OCI-LY7 (cell line): Measurements from ENCODE around the gene CUBN. TPM values are rescaled to one million over a fixed set of nuclear protein-coding genes. Genes with fewer than 3 reads are reported as not detected.

Experiments used
- BruUV-seq: library from RNA; stranded (reverse); fragments of 400-500 nt; replicated peaks from 2 replicates; lab custom pipeline; 2021; lab: Mats Ljungman, UMichigan
- CTCF ChIA-PET: fragments of 300-600 bp; sonication (Branson Sonifier 250); formaldehyde crosslinking; loops from one replicate; lab custom pipeline; 2022; ENCODE audit warnings: antibody characterized with exemption; ENCODE audit not compliant: unreplicated experiment; lab: Charles Lee
- POLR2A ChIA-PET: fragments of 300-600 bp; sonication (Branson Sonifier 250); formaldehyde crosslinking; loops from one replicate; lab custom pipeline; 2022; ENCODE audit warnings: antibody characterized with exemption; lab: Charles Lee
- DNase-seq: peaks from one replicate; pipeline ENCODE4 v3.0.0-alpha.2; 2015; ENCODE audit warnings: low spot score
- H2AFZ ChIP-seq: fragments of 200-600 bp; sonication (generic), shearing (Covaris generic); 2 replicates; pipeline ENCODE4 v1.6.1; 2014; ENCODE audit warnings: mild to moderate bottlenecking, antibody characterized with exemption, low read length, moderate library complexity
- H3K27ac ChIP-seq: fragments of 200-600 bp; sonication (generic); 2 replicates; pipeline ENCODE4 v1.5.1; 2014; ENCODE audit warnings: mixed run types, low read depth, mild to moderate bottlenecking, moderate library complexity, low read length, inconsistent platforms; ENCODE audit not compliant: poor library complexity, severe bottlenecking
- H3K36me3 ChIP-seq: fragments of 200-600 bp; sonication (generic); 2 replicates; pipeline ENCODE4 v1.6.1; 2014; ENCODE audit warnings: mild to moderate bottlenecking, antibody characterized with exemption, low read length, moderate library complexity, mixed read lengths; ENCODE audit not compliant: insufficient read depth
- H3K4me1 ChIP-seq: fragments of 200-600 bp; sonication (generic); 2 replicates; pipeline ENCODE4 v1.5.1; 2014; ENCODE audit warnings: mild to moderate bottlenecking, low read length; ENCODE audit not compliant: insufficient read depth, poor library complexity, severe bottlenecking
- H3K4me2 ChIP-seq: fragments of 200-600 bp; sonication (generic); 2 replicates; pipeline ENCODE4 v1.6.1; 2014; ENCODE audit warnings: mild to moderate bottlenecking, low read length
- H3K4me3 ChIP-seq: fragments of 200-600 bp; sonication (generic); 2 replicates; pipeline ENCODE4 v1.5.1; 2014; ENCODE audit warnings: mild to moderate bottlenecking, low read depth, low read length; ENCODE audit not compliant: poor library complexity, severe bottlenecking
- H3K79me2 ChIP-seq: fragments of 200-600 bp; sonication (generic); 2 replicates; pipeline ENCODE4 v1.6.1; 2016; ENCODE audit warnings: low read depth, mild to moderate bottlenecking, low read length, moderate library complexity, mixed read lengths; ENCODE audit not compliant: insufficient read depth
- H3K9me2 ChIP-seq: fragments of 200-600 bp; sonication (generic); 2 replicates; pipeline ENCODE4 v1.6.1; 2016; ENCODE audit warnings: mild to moderate bottlenecking, low read length, mixed read lengths; ENCODE audit not compliant: insufficient read depth
- H3K9me3 ChIP-seq: fragments of 200-600 bp; sonication (generic); 2 replicates; pipeline ENCODE4 v1.6.1; 2014; ENCODE audit warnings: mild to moderate bottlenecking, mixed run types, low read length, mixed read lengths
- H4K20me1 ChIP-seq: fragments of 200-600 bp; sonication (generic); 2 replicates; pipeline ENCODE4 v1.6.1; 2014; ENCODE audit warnings: mild to moderate bottlenecking, antibody characterized with exemption, low read length, moderate library complexity, mixed read lengths; ENCODE audit not compliant: insufficient read depth
- CTCF ChIP-seq: fragments of 200-600 bp; sonication (generic); conservative IDR thresholded peaks from 2 replicates; pipeline ENCODE4 v1.5.1; 2014; ENCODE audit warnings: mild to moderate bottlenecking, antibody characterized with exemption, low read length, moderate library complexity, mixed read lengths
- EZH2phosphoT487 ChIP-seq: fragments of 200-600 bp; sonication (generic); IDR thresholded peaks from 2 replicates; pipeline ENCODE4 v1.6.1; 2018; ENCODE audit warnings: low read depth, borderline replicate concordance, mild to moderate bottlenecking, mixed run types, antibody characterized with exemption, low read length, moderate library complexity, mixed read lengths
- intact Hi-C: fragments of 100-400 bp; cut with micrococcal nuclease; formaldehyde crosslinking; loops from one replicate; pipeline ENCODE4 v1.10.0; 2022; ENCODE audit not compliant: unreplicated experiment
- total RNA-seq, 2 experiments: library from RNA; depleted of rRNA in 1 of 2; stranded (reverse); fragments of >200 nt in 1 of 2; shearing (Covaris generic) in 1 of 2; gene quantifications; 2 replicates each; pipeline ENCODE4 v1.2.3, GENCODE V29; 2014 to 2022

The CUBN gene
- total RNA-seq, 2 experiments from 2014 or later, result 0.13 to 0.25 TPM

- TF ChIP-seq EZH2phosphoT487, result no peak
- no peak for TF ChIP-seq CTCF
- Histone ChIP-seq H3K4me1 (no peaks in the 10 kb centered on the region), H3K79me2 (no peaks in the 10 kb centered on the region), H3K27ac (no peak overlapping the region), H2AFZ (no peak overlapping the region), H3K9me3 (no peaks in the 10 kb centered on the region), H3K9me2 (no peaks in the 10 kb centered on the region), H3K4me2 (no peak overlapping the region), H3K4me3 (no peak overlapping the region), H4K20me1 (no peaks in the 10 kb centered on the region), H3K36me3 (no peaks in the 10 kb centered on the region)
- BruUV-seq, result no TSS peak
- intact Hi-C loops, result no loop called here
- no peak for DNase-seq
- CTCF ChIA-PET, result no interaction called here
- POLR2A ChIA-PET, result interaction anchor here (0.5 kb wide), 1 partner anchor 65 kb away, joined by 4 read pairs; no protein-coding TSS in a partner anchor
These were observed 17.3 kb upstream of the CUBN start for GRCh38 chr10:17146892-17147291.

GRCh38 chr10:17145239-17145638 lies 15.6 kb upstream of the CUBN start:
- Histone ChIP-seq H3K27ac (no peak overlapping the region), H3K4me2 (no peak overlapping the region), H3K79me2 (no peaks in the 10 kb centered on the region), H2AFZ (no peak overlapping the region), H3K36me3 (no peaks in the 10 kb centered on the region), H4K20me1 (no peaks in the 10 kb centered on the region), H3K9me2 (no peaks in the 10 kb centered on the region), H3K4me1 (no peaks in the 10 kb centered on the region), H3K9me3 (no peaks in the 10 kb centered on the region), H3K4me3 (no peak overlapping the region)
- intact Hi-C loops, result no loop called here
- no TSS peak for BruUV-seq
- POLR2A ChIA-PET, result no interaction called here
- TF ChIP-seq EZH2phosphoT487 (no peak), CTCF (no peak)
- CTCF ChIA-PET, result no interaction called here
- no peak for DNase-seq

- Histone ChIP-seq H3K9me2 (no peaks in the 10 kb centered on the region), H3K79me2 (no peaks in the 10 kb centered on the region), H3K4me3 (no peak overlapping the region), H4K20me1 (no peaks in the 10 kb centered on the region), H3K36me3 (no peaks in the 10 kb centered on the region), H3K27ac (no peak overlapping the region), H3K9me3 (no peaks in the 10 kb centered on the region), H2AFZ (no peak overlapping the region), H3K4me1 (no peaks in the 10 kb centered on the region), H3K4me2 (no peak overlapping the region)
- no TSS peak for BruUV-seq
- TF ChIP-seq EZH2phosphoT487, result no peak
- no peak for TF ChIP-seq CTCF
- intact Hi-C loops, result no loop called here
- no peak for DNase-seq
- CTCF ChIA-PET, result no interaction called here
- POLR2A ChIA-PET, result interaction anchor here (2.3 kb wide), 1 partner anchor 13 kb away, joined by 7 read pairs; no protein-coding TSS in a partner anchor
These were observed 15.1 kb upstream of the CUBN start for GRCh38 chr10:17144757-17145156.
